HepG2 (cell line): ENCODE results near the gene CORO1A. TPM values are rescaled to one million over a fixed set of nuclear protein-coding genes. Genes with fewer than 3 reads are reported as not detected.

Source experiments
- AGO1 ChIP-seq: fragments of 200-400 bp; formaldehyde crosslinking; IDR thresholded peaks from 2 replicates; pipeline ENCODE4 v1.6.1; 2017; ENCODE audit warnings: mild to moderate bottlenecking, low read depth, low read length, moderate library complexity; ENCODE audit not compliant: poor library complexity, severe bottlenecking
- ARNTL ChIP-seq: sonication (generic); formaldehyde crosslinking; IDR thresholded peaks from 2 replicates; pipeline ENCODE4 v1.4.0; 2020; ENCODE audit warnings: mild to moderate bottlenecking, missing genetic modification reagents
- TOPORS ChIP-seq: sonication (generic); formaldehyde crosslinking; IDR thresholded peaks from 2 replicates; pipeline ENCODE4 v1.8.0; 2023; ENCODE audit warnings: mild to moderate bottlenecking, missing genetic modification reagents
- UBTF ChIP-seq: sonication (generic); formaldehyde crosslinking; IDR thresholded peaks from 2 replicates; pipeline ENCODE4 v1.4.0; 2020; ENCODE audit warnings: mild to moderate bottlenecking, missing genetic modification reagents
- ZFP91 ChIP-seq: sonication (generic); formaldehyde crosslinking; IDR thresholded peaks from 2 replicates; pipeline ENCODE4 v1.9.0; 2022; ENCODE audit warnings: missing genetic modification reagents, mild to moderate bottlenecking, borderline replicate concordance
- ZMYM4 ChIP-seq: sonication (generic); formaldehyde crosslinking; IDR thresholded peaks from 2 replicates; pipeline ENCODE4 v1.8.1; 2023; ENCODE audit warnings: mild to moderate bottlenecking, missing genetic modification reagents
- ZNF281 ChIP-seq: sonication (generic); formaldehyde crosslinking; IDR thresholded peaks from 2 replicates; pipeline ENCODE4 v1.4.0; 2020; ENCODE audit warnings: missing genetic modification reagents, borderline replicate concordance
- ZNF3 ChIP-seq: IDR thresholded peaks from 2 replicates; pipeline ENCODE4 v1.7.0; 2017; ENCODE audit warnings: inconsistent platforms
- ZNF556 ChIP-seq: sonication (generic); formaldehyde crosslinking; IDR thresholded peaks from 2 replicates; pipeline ENCODE4 v1.4.0; 2020; ENCODE audit warnings: mild to moderate bottlenecking, missing genetic modification reagents, borderline replicate concordance
- ZNF574 ChIP-seq: sonication (generic); formaldehyde crosslinking; IDR thresholded peaks from 2 replicates; pipeline ENCODE4 v1.4.0; 2020; ENCODE audit warnings: missing genetic modification reagents
- polyA plus RNA-seq, 8 experiments: library from polyadenylated mRNA; depleted of rRNA in 3 of 8; stranded (reverse) in 7 of 8; unstranded in 1 of 8; fragments of >200 nt; fragmentation: Illumina TruSeq in 4 of 8; extraction: Trizol in 4 of 8; gene quantifications; 2 replicates each; pipeline versions ENCODE4 v1.2.1 to v1.2.3, GENCODE V29; 2011 to 2016; ENCODE audit warnings: low read depth in 4 of 8, missing spikeins in 1 of 8, mixed read lengths in 1 of 8; ENCODE audit not compliant: insufficient read depth in 1 of 8
- total RNA-seq, 5 experiments: library from RNA; depleted of rRNA; stranded (reverse); fragments of >200 nt; fragmentation: Illumina TruSeq; extraction: Trizol; gene quantifications; 2 replicates each; pipeline ENCODE4 v1.2.3, GENCODE V29; 2016; ENCODE audit warnings: low read depth in 1 of 5
- TF ChIP-seq, protein P1 (sequence below): sonication (generic); formaldehyde crosslinking; IDR thresholded peaks from 2 replicates; pipeline ENCODE4 v1.4.0; 2020; ENCODE audit warnings: mild to moderate bottlenecking, low read depth, missing genetic modification reagents
- TF ChIP-seq, protein P2 (sequence below): sonication (generic); IDR thresholded peaks from 2 replicates; pipeline ENCODE4 v1.6.1; 2016; ENCODE audit warnings: low read depth, borderline replicate concordance

CORO1A gene
- total and polyA plus RNA-seq, 2 of the 13 experiments (the other 11 are each of a cell fraction or from before 2014, with no cell fraction given) = 6.5 to 12.9 TPM

GRCh38 chr16:30184891-30185682 lies 1.7 kb downstream of the CORO1A start (continued):
- TF ChIP-seq ZNF281 (CRISPR knock-in tag) = peak; percentile 69; the same call in 1 of the 2 replicates
- no peak for TF ChIP-seq TOPORS
- TF ChIP-seq, protein P1, sequence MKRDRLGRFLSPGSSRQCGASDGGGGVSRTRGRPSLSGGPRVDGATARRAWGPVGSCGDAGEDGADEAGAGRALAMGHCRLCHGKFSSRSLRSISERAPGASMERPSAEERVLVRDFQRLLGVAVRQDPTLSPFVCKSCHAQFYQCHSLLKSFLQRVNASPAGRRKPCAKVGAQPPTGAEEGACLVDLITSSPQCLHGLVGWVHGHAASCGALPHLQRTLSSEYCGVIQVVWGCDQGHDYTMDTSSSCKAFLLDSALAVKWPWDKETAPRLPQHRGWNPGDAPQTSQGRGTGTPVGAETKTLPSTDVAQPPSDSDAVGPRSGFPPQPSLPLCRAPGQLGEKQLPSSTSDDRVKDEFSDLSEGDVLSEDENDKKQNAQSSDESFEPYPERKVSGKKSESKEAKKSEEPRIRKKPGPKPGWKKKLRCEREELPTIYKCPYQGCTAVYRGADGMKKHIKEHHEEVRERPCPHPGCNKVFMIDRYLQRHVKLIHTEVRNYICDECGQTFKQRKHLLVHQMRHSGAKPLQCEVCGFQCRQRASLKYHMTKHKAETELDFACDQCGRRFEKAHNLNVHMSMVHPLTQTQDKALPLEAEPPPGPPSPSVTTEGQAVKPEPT (CRISPR knock-in tag) = no peak
- no peak for TF ChIP-seq ZNF556
- TF ChIP-seq ZNF3 (CRISPR knock-in tag) = peak; percentile 98
- TF ChIP-seq UBTF (CRISPR knock-in tag) = no peak
- TF ChIP-seq, protein P2, sequence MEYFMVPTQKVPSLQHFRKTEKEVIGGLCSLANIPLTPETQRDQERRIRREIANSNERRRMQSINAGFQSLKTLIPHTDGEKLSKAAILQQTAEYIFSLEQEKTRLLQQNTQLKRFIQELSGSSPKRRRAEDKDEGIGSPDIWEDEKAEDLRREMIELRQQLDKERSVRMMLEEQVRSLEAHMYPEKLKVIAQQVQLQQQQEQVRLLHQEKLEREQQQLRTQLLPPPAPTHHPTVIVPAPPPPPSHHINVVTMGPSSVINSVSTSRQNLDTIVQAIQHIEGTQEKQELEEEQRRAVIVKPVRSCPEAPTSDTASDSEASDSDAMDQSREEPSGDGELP = no peak
- TF ChIP-seq ZMYM4 (CRISPR knock-in tag) = 0 out of 2 replicates have a peak, but pooled peaks have one; percentile 5
- peak; percentile 0 for TF ChIP-seq AGO1
- TF ChIP-seq ARNTL = no peak
- peak; percentile 30; the same call in 1 of the 2 replicates for TF ChIP-seq ZFP91 (CRISPR knock-in tag)
- peak; percentile 47; the same call in 1 of the 2 replicates for TF ChIP-seq ZNF574 (CRISPR knock-in tag)
